Endothelial cell of umbilical vein (primary cell): Measurements from ENCODE around the gene KLK13. TPM values are rescaled to one million over a fixed set of nuclear protein-coding genes. Genes with fewer than 3 reads are reported as not detected.

ENCODE experiments used
- BruUV-seq: library from RNA; stranded (reverse); fragments of 400-500 nt; replicated peaks from 2 replicates; lab custom pipeline; 2021; lab: Mats Ljungman, UMichigan
- CTCF ChIA-PET: fragments of 300-600, 350-600 bp; sonication (Branson Sonifier 250); formaldehyde crosslinking; loops from one replicate; lab custom pipeline; 2021; ENCODE audit warnings: antibody characterized with exemption, inconsistent platforms; lab: Charles Lee
- POLR2A ChIA-PET: fragments of 300-600, 350-600 bp; sonication (Branson Sonifier 250); formaldehyde crosslinking; loops from one replicate; lab custom pipeline; 2021; ENCODE audit warnings: antibody characterized with exemption, inconsistent platforms; lab: Charles Lee
- DNase-seq: peaks from one replicate; pipeline ENCODE4 v3.0.0-alpha.2; 2011; ENCODE audit warnings: low read depth, low spot score
- FAIRE-seq: peaks from 2 replicates; lab custom pipeline; 2011; peaks lifted over from hg19 to GRCh38; lab: Jason Lieb, UNC
- H2AFZ ChIP-seq: 2 replicates; pipeline ENCODE4 v1.6.0; 2012; ENCODE audit warnings: low read depth, low read length, control low read depth, inconsistent platforms
- H3K27ac ChIP-seq: 2 replicates; pipeline ENCODE4 v1.5.1; 2011; ENCODE audit warnings: low read depth, mild to moderate bottlenecking, control low read depth, low read length, moderate library complexity; ENCODE audit not compliant: insufficient read depth
- H3K27me3 ChIP-seq, 2 experiments: 2 replicates each; pipeline versions ENCODE4 v1.6.0 to v1.6.1; 2011; ENCODE audit warnings: low read length in 2 of 2, mixed read lengths in 1 of 2; ENCODE audit not compliant: control insufficient read depth in 2 of 2, insufficient read depth in 2 of 2
- H3K36me3 ChIP-seq, 2 experiments: 2 replicates in 1 of 2; 3 replicates in 1 of 2; pipeline ENCODE4 v1.5.1; 2011; ENCODE audit warnings: low read length in 2 of 2, mild to moderate bottlenecking in 1 of 2, moderate library complexity in 1 of 2; ENCODE audit not compliant: control insufficient read depth in 2 of 2, insufficient read depth in 2 of 2; ENCODE audit errors: extremely low read depth in 1 of 2
- H3K4me1 ChIP-seq: 3 replicates; pipeline ENCODE4 v1.5.1; 2011; ENCODE audit warnings: mild to moderate bottlenecking, low read length; ENCODE audit not compliant: control insufficient read depth, insufficient read depth; ENCODE audit errors: extremely low read depth
- H3K4me2 ChIP-seq: 2 replicates; pipeline ENCODE4 v1.6.1; 2011; ENCODE audit warnings: low read length, control low read depth, mixed read lengths; ENCODE audit not compliant: insufficient read depth
- H3K4me3 ChIP-seq, 3 experiments: fragments of 200-600 bp in 1 of 3; sonication (generic), shearing (Covaris generic) in 1 of 3; replicated peaks in 1 of 3; 2 replicates each; pipeline ENCODE4 v1.5.1; 2011 to 2016; ENCODE audit warnings: control low read depth in 3 of 3, low read length in 3 of 3, mild to moderate bottlenecking in 2 of 3, inconsistent platforms in 1 of 3, low read depth in 1 of 3, moderate library complexity in 1 of 3; ENCODE audit not compliant: insufficient read depth in 1 of 3
- H3K79me2 ChIP-seq: 2 replicates; pipeline ENCODE4 v1.6.0; 2012; ENCODE audit warnings: low read length, inconsistent platforms; ENCODE audit not compliant: control insufficient read depth, insufficient read depth
- H3K9ac ChIP-seq: replicated peaks from 2 replicates; pipeline ENCODE3; 2011; ENCODE audit warnings: low read length, control low read depth; ENCODE audit not compliant: insufficient read depth; ENCODE audit errors: extremely low read depth
- H3K9me1 ChIP-seq: replicated peaks from 3 replicates; pipeline ENCODE4 v1.6.0; 2011; ENCODE audit warnings: mild to moderate bottlenecking, low read length; ENCODE audit not compliant: control insufficient read depth, insufficient read depth; ENCODE audit errors: extremely low read depth
- H3K9me3 ChIP-seq: replicated peaks from 2 replicates; pipeline ENCODE4 v1.5.1; 2012; ENCODE audit warnings: low read length, inconsistent platforms; ENCODE audit not compliant: control insufficient read depth, insufficient read depth
- H4K20me1 ChIP-seq: replicated peaks from 2 replicates; pipeline ENCODE3; 2011; ENCODE audit warnings: mild to moderate bottlenecking, low read length; ENCODE audit not compliant: control insufficient read depth, insufficient read depth; ENCODE audit errors: extremely low read depth
- CTCF ChIP-seq, 2 donors: IDR thresholded peaks; 1 replicate in 1 of 2; 2 replicates in 1 of 2; pipeline ENCODE4 v1.5.1; 2011; ENCODE audit warnings: low read length in 2 of 2, mild to moderate bottlenecking in 2 of 2, moderate library complexity in 2 of 2, control low read depth in 1 of 2, inconsistent platforms in 1 of 2, low read depth in 1 of 2; ENCODE audit not compliant: insufficient read depth in 1 of 2; ENCODE audit errors: extremely low read depth in 1 of 2
- EZH2 ChIP-seq: IDR thresholded peaks from 2 replicates; pipeline ENCODE4 v1.6.1; 2012; ENCODE audit warnings: borderline replicate concordance, low read depth, mild to moderate bottlenecking, moderate library complexity, low read length, inconsistent platforms; ENCODE audit not compliant: severe bottlenecking
- FOS ChIP-seq: IDR thresholded peaks from 2 replicates; pipeline ENCODE4 v1.6.1; 2011; ENCODE audit warnings: mild to moderate bottlenecking, low read length, moderate library complexity, borderline replicate concordance; ENCODE audit not compliant: insufficient read depth
- GATA2 ChIP-seq: IDR thresholded peaks from 2 replicates; pipeline ENCODE4 v1.7.0; 2011; ENCODE audit warnings: low read depth, mild to moderate bottlenecking, moderate library complexity, mixed read lengths, low read length; ENCODE audit not compliant: insufficient read length, insufficient read depth
- JUN ChIP-seq: IDR thresholded peaks from 2 replicates; pipeline ENCODE4 v1.6.1; 2011; ENCODE audit warnings: borderline replicate concordance, low read depth; ENCODE audit not compliant: insufficient read length, insufficient read depth
- MAX ChIP-seq: IDR thresholded peaks from 2 replicates; pipeline ENCODE4 v1.6.1; 2011; ENCODE audit not compliant: insufficient read depth, insufficient read length
- MYC ChIP-seq: IDR thresholded peaks from one replicate; pipeline ENCODE4 v1.6.1; 2011; ENCODE audit warnings: mild to moderate bottlenecking, low read depth, low read length
- POLR2A ChIP-seq: IDR thresholded peaks from 2 replicates; pipeline ENCODE4 v1.6.1; 2012; ENCODE audit warnings: low read depth, mild to moderate bottlenecking, control low read depth, low read length
- POLR2AphosphoS5 ChIP-seq: IDR thresholded peaks from 2 replicates; pipeline ENCODE4 v1.6.1; 2012; ENCODE audit warnings: low read depth, mild to moderate bottlenecking, control low read depth, low read length, moderate library complexity; ENCODE audit not compliant: insufficient read depth
- dilution Hi-C: fragments of 300-500 bp; cut with MboI; formaldehyde crosslinking; loops from one replicate; pipeline ENCODE4 v1.15.0; 2019; ENCODE audit warnings: low sequenced_read_pairs; ENCODE audit not compliant: extremely low pct_ligation_motif_present
- intact Hi-C: fragments of 100-400 bp; cut with micrococcal nuclease; formaldehyde crosslinking; loops from one replicate; pipeline ENCODE4 v1.10.0; 2022
- polyA plus RNA-seq, 4 experiments: library from polyadenylated mRNA; depleted of rRNA in 3 of 4; stranded (reverse) in 3 of 4; unstranded in 1 of 4; fragments of >200 nt; gene quantifications; 2 replicates each; pipeline versions ENCODE4 v1.2.1 to v1.2.3, GENCODE V29; 2011 to 2012; ENCODE audit warnings: missing spikeins in 1 of 4
- total RNA-seq: library from RNA; stranded (reverse); gene quantifications from 2 replicates; pipeline ENCODE4 v1.2.3, GENCODE V29; 2021

Gene KLK13
- total and polyA plus RNA-seq, 2 donors (not counting 3 experiments of a cell fraction or from before 2014, with no cell fraction given), result not detected

- H3K9me1 ChIP-seq, result no peaks in the 10 kb centered on the region
- no peaks in the 10 kb centered on the region for H3K79me2 ChIP-seq
- H3K27ac ChIP-seq, result no peak overlapping the region
- H3K4me1 ChIP-seq, result no peaks in the 10 kb centered on the region
- dilution Hi-C loops (no loop called here), intact Hi-C loops (no loop called here)
- DNase-seq (no peak), FAIRE-seq (no peak)
- no TSS peak for BruUV-seq
- H4K20me1 ChIP-seq, result no peaks in the 10 kb centered on the region
- H3K9ac ChIP-seq, result no peak overlapping the region
- H3K36me3 ChIP-seq, result no peaks in the 10 kb centered on the region
- TF ChIP-seq MYC (no peak), POLR2AphosphoS5 (no peak), EZH2 (no peak), CTCF (IDR thresholded peaks at IDR 0.05; ENCODE audit: extremely low read depth in 1 of 2, insufficient read depth in 1 of 2, low read depth in 1 of 2, low read length in 2 of 2) (no peak), FOS (no peak), MAX (no peak), GATA2 (no peak), POLR2A (no peak), JUN (no peak)
- no peaks in the 10 kb centered on the region for H3K27me3 ChIP-seq
- no peak overlapping the region for H3K4me3 ChIP-seq
- CTCF ChIA-PET, result interaction anchor here (1.3 to 2.3 kb wide), 2 partner anchors 26 to 30 kb away, joined by 4 to 13 read pairs; no protein-coding TSS in a partner anchor
- POLR2A ChIA-PET, result no interaction called here
- H2AFZ ChIP-seq, result no peak overlapping the region
- no peaks in the 10 kb centered on the region for H3K9me3 ChIP-seq
- no peak overlapping the region for H3K4me2 ChIP-seq
Observed at GRCh38 chr19:51047031-51047335, 17.9 kb downstream of the KLK13 start.
